ENCODE measurements around the gene RPAIN.

The RPAIN gene, protein sequence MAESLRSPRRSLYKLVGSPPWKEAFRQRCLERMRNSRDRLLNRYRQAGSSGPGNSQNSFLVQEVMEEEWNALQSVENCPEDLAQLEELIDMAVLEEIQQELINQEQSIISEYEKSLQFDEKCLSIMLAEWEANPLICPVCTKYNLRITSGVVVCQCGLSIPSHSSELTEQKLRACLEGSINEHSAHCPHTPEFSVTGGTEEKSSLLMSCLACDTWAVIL

DNA sequence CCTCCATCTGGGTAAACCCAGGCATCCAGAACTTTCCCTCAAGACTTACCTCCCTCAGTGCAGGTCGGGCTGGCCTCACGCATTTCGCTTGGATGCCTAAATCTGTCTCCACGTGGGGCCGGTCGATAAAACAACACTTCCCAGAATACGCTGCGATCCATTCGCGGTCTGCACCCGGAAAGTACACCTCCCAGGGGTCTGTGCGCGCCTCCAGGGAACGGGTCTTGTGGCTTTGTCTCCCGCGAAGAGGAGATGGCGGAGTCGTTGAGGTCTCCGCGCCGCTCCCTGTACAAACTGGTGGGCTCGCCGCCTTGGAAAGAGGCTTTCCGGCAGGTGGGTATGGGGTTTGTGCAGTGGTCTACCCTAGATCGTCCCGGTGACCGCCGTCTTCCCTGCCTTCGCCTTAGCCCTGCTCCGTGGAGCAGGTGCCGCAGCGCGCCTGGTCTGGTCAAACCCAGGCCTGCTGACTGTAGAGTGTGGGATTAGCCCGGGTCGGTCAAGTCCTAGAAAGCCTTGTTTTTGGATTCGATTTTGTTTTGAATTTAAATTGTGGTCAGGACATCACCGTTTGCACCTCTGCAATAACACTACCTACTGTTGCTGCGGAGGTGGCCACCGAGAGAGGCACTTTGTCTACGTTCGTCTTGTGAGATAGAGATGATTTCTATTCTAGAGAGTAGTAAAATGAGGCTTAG is at the start of gene RPAIN:
RPAIN (plus strand) TSS at position 224 of the 695 bp plus-strand sequence; CDS start at position 253, 29 bp downstream.
- DNase-seq = peak; percentile 89

GRCh38 chr17:5370411-5370810 is 49.6 kb upstream of the RPAIN start:
- DNase-seq = no peak

- no peak for DNase-seq
Measured at GRCh38 chr17:5373112-5373511, 46.9 kb upstream of the RPAIN start.

DNA sequence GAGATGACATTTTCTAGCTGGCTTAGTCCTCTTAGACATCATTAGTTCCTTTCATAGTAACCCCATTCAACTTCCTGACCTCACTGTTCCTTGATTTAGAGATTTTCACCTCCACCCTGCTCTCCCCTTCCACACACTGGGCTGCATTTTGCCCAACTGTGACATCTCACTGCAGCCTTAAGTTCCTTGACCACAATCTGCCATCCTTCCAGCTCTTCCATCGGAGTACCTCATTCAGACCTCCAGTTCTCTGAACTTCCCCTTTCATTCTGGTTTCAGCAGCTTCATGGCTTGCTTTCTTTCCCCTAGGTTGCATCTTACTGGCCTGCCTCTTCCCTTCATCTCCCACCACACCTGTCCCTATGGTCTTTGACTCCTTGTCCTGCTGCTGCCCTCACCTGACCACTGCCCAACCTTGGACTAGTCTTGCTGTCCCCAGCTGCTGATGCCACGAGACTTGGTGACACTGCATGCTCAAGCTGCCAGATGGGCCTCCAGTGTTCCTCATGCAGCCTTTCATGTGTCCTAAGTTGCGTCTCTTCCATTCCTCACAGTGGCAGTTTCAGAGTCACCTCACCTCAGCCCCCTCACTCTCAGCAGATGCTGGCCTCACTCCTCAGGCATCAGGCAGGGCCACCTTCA is 41.3 kb upstream of the RPAIN start:
- DNase-seq = no peak

- DNase-seq = no peak
Measured at GRCh38 chr17:5379351-5380107, 40.5 kb upstream of the RPAIN start.

- no peak for DNase-seq
Measured at GRCh38 chr17:5380491-5381135, 39.4 kb upstream of the RPAIN start.

DNA sequence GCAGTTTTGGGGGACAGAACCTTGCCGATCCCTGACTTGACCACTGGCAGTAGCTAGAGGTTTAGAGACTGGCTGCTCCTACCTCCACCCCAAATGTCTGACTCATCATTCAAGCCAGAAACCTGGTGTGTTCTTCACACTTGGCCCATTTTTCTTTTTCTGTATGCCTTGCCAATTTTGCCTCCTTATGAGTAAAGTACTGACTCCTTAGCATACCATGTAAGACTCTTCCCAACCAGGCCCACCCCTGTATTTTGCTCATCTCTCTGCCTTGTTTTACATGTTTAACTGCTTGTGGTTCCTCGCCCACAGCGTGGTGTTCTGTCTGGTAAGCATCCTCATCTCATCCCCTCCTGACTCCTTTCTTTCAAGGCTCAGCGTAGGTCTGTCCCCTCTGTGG is 38.4 kb upstream of the RPAIN start:
- no peak for DNase-seq

GRCh38 chr17:5391678-5392077 is 28.3 kb upstream of the RPAIN start:
- no peak for DNase-seq

- DNase-seq = no peak
Measured at GRCh38 chr17:5396612-5397011, 23.4 kb upstream of the RPAIN start.

DNA sequence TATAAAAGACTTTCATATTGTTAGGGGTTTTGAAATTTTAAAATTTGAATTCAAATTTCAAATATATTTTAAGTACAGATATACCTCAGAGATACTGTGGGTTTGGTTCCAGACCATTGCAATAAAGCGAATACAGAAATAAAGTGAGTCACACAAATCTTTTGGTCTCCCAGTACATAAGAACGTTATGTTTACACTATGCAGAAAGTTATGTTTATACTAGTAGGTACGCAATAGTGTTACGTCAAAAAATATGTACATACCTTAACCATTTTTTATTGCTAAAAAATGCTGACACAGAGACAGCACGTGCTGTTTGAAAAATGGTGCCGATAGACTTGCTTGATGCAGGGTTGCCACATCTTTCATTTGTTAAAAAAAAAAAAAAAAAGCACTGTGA is 20.2 kb upstream of the RPAIN start:
- DNase-seq = no peak

- DNase-seq = no peak
Measured at GRCh38 chr17:5405400-5405799, 14.6 kb upstream of the RPAIN start.

DNA sequence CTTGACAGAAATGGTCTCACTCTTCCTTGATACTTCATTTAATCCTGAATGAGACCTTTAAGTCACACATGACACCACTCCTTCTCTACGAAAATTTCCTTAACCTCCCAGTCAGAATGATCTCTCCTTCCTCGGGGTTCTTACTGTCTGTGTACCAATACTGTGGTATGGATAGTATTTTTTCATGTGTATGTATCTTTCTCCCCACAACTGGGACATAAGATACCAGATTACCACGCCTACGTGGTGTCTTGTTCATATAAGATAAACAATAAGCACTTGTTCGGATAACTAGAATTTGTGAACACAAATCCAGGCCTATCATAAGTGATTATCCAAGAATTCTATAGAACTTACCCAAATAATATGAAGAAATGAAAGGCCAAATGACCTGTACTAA is 11.8 kb upstream of the RPAIN start:
- no peak for DNase-seq

GRCh38 chr17:5410594-5411272 is 9.2 kb upstream of the RPAIN start:
- DNase-seq = no peak

DNA sequence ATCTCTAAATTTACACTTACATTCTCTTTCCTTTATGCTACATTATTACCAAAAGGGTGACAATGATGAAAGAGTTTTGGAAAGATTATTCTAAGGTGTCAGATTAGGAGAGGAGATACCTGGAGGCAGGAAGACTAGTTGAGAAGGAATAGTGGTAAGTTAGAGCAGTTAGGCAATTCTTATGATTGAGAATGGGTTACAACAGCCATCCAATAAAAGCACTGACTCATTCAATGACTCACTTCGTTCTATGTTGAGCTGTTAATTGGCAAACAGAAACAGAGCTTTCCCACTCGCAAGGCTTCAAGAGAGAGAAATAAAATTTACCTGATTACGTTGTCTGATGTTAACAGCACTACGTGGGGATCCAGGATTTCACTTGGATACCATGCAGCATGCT is 6.3 kb upstream of the RPAIN start:
- DNase-seq = no peak

DNA sequence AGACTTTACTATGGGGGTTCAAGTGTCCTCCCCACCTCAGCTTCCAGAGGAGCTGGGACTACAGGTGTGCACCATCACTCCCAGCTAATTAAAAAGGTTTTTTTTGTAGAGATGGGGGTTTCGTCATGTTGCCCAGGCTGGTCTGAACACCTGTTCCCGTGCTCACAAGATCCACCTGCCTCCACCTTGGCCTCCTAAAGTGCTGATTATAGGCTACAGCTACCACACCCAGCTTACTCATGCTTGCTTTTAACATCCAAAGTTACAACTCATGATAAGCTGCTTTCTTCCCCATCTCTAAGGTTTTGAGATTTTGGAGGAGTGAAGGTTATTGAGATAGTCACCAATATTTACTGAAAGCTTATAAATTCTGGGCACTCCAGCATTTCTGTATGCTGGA is 3.1 kb upstream of the RPAIN start:
- no peak for DNase-seq

DNA sequence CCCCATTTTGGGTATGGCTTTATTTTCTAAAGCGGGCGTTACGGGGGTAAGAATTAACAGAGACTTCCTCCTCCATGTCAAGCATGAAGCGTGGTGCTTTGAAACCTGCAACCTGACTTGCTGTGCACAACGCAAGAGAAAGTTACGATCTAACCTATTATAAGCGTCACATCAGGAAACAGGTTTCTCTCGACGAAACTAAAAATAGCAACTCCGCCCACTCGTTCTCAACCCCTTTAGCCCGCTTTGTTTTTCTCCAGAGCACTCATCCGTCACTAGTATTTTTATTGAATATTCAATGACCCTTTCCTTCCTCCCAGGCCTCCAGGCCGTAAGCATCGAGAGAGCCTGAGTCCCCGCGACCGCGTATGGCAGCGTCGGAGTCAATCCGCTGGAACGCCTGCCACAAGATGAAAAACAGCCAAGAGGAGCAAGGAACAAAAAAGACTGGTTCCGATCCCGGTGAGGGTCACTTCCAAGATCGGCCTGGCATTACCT is 1.1 kb upstream of the RPAIN start:
- peak; percentile 13 for DNase-seq

GRCh38 chr17:5419356-5419958 is 525 bp upstream of the RPAIN start, which contains the start of gene NUP88:
Gene NUP88 (minus strand): TSS chr17:5419662. CDS start chr17:5419650, 12 bp downstream.
- peak; percentile 97 for DNase-seq

- DNase-seq = no peak
Measured at GRCh38 chr17:5422505-5422904, 2.5 kb downstream of the RPAIN start.

GRCh38 chr17:5424909-5425308 is 4.9 kb downstream of the RPAIN start:
- no peak for DNase-seq

- no peak for DNase-seq
Measured at GRCh38 chr17:5425826-5426225, 5.8 kb downstream of the RPAIN start.

DNA sequence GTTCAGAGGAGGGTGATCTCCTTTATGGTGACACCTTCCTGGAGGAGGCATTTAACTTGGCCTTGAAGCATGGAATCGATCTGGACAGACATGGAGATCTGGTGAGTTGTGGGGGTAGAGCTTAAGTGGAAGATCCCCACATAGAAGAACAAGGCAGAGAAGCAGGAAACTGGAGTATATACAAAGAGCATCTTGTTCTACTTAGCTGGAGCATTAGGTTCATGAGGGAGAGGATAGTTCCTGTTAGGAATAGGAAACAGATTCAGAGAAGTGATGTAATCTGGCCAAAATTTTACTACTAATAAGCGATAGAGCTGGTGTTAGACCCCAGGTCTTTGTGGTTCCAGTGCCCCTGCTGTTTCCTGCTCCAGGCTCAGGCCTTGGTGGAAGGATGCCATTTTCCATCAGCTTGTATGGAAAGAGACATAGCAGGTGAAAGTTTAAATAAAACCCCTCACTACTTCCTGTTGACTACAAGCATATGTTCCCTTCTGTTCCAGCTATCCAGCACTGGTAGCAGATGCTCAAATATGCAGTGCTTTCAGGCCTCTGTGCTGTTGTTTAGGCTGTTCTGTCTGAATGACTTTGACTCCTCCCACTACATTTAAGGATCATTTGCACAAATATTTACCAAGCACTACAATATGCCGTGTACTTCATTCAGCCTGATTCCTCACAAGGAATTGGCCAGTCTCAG is 9.4 kb downstream of the RPAIN start:
- DNase-seq = peak; percentile 38
